Measurements from ENCODE around the gene CCDC90B. TPM values are rescaled to one million over a fixed set of nuclear protein-coding genes. Genes with fewer than 3 reads are reported as not detected.
"Not testable (repeated sequence)": the region's sequence is repeated elsewhere in the genome, so short reads cannot be mapped to it uniquely, and the experiment has no call there.

The CCDC90B gene
- total RNA-seq, 4 donors from 2014 or later = 31.1 to 34.6 (median 33.2) TPM

DNA sequence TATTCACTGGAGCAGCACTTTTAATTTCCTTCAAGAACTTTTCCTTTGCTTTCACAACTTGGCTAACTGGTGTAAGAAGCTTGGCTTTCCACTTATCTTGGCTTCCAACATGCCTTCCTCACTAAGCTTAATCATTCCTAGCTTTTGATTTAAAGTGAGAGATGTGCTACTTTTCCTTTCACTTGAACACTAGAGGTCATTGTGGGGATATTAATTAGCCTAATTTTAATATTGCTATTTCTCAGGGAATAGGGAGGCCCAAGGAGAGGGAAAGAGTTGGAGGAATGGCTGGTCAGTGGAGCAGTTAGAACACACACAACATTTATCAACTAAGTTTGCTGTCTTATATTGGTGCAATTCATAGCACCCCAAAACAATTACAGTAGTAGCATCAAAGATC is 24.6 kb upstream of the CCDC90B start:
- no peak for TF ChIP-seq EP300 (IDR thresholded peaks at IDR 0.05)
- Histone ChIP-seq H3K9me3 (no peaks in the 10 kb centered on the region), H3K36me3 (no peaks in the 10 kb centered on the region), H3K4me1 (no peaks in the 10 kb centered on the region), H3K27me3 (no peaks in the 10 kb centered on the region), H3K27ac (no peak overlapping the region), H3K4me3 (no peak overlapping the region)
- ATAC-seq = no peak

DNA sequence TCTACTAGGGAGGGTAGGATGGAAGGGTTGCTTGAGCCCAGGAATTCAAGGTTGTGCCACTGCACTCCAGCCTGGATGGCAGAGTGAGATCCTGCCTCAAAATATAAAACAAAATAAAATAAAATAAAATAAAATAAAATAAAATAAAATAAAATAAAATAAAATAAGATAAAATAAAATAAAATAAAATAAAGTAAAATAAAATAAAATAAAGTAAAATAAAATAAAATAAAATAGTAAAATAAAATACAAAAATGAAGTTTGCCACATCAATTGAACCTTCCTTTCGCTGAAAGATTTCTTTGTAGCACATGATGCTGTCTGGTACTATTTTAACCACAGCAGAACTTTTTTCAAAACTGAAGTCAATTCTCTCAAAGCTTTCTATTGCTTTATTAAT is 22.4 kb upstream of the CCDC90B start:
- H3K27ac ChIP-seq, ATAC-seq, H3K9me3 ChIP-seq, H3K36me3 ChIP-seq, H3K4me1 ChIP-seq, H3K4me3 ChIP-seq, H3K27me3 ChIP-seq: not testable (repeated sequence)
- WGBS, 2 donors (ENCODE audit: low coverage in 1 of 2) = 92 to 94% methylated on average over 1 of the region's 1 CpG

DNA sequence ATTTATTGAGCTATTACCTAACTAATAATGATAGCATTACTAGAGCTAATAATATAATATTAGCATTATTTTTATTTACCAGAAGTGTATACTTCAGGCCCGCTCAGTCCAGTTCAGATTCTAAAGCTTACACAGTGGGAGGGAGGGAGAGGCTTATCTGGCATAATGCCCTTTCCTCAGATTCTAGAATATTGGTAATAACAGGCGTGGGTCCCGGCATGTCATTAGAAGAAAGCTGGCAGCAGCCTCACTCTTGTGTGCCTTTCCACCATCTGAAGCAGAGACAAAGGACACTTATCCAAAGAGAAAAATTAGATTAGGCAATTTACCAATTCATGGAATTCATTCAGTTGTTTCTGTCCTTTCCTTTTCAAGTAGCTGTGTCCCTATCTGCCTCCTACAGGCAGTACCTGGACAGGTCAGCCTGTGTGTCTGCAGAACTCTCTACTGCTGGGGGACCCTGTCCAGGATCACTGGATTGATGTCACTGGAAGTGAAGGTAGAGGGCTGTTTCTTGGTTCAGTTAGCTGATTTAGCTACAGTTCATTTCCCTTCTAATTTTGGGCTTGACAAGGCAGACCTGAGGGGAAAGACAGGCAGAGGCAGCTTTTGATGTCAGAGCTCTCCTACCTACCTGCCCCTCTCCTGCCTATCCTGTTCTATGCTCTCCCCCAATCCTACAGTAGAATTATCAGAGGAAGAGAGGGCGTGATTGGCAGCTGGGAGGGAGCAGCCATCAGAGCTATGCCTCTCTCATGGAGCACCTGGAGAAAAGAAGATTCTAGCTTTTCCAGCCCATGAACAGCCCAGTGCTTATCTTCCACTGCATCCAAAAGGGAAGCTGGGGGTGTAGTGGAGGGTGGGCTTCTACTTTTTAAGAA is 20.3 kb upstream of the CCDC90B start:
- TF ChIP-seq, protein P1, sequence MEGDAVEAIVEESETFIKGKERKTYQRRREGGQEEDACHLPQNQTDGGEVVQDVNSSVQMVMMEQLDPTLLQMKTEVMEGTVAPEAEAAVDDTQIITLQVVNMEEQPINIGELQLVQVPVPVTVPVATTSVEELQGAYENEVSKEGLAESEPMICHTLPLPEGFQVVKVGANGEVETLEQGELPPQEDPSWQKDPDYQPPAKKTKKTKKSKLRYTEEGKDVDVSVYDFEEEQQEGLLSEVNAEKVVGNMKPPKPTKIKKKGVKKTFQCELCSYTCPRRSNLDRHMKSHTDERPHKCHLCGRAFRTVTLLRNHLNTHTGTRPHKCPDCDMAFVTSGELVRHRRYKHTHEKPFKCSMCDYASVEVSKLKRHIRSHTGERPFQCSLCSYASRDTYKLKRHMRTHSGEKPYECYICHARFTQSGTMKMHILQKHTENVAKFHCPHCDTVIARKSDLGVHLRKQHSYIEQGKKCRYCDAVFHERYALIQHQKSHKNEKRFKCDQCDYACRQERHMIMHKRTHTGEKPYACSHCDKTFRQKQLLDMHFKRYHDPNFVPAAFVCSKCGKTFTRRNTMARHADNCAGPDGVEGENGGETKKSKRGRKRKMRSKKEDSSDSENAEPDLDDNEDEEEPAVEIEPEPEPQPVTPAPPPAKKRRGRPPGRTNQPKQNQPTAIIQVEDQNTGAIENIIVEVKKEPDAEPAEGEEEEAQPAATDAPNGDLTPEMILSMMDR (IDR thresholded peaks at IDR 0.05) = no peak
- no peak for TF ChIP-seq POLR2AphosphoS5 (IDR thresholded peaks at IDR 0.05)
- TF ChIP-seq EP300 (IDR thresholded peaks at IDR 0.05) = no peak
- no peak for TF ChIP-seq POLR2A (IDR thresholded peaks at IDR 0.05)
- Histone ChIP-seq H3K4me1 (no peaks in the 10 kb centered on the region), H3K9me3 (no peaks in the 10 kb centered on the region), H3K27ac (no peak overlapping the region), H3K36me3 (no peaks in the 10 kb centered on the region), H3K27me3 (no peaks in the 10 kb centered on the region), H3K4me3 (no peak overlapping the region)
- ATAC-seq = no peak
- WGBS, 2 donors (ENCODE audit: low coverage in 1 of 2) = 87 to 96% methylated on average over 3 to 4 of the region's 4 CpGs

- Histone ChIP-seq H3K36me3 (no peaks in the 10 kb centered on the region), H3K9me3 (no peaks in the 10 kb centered on the region), H3K4me3 (no peak overlapping the region), H3K27me3 (no peaks in the 10 kb centered on the region), H3K4me1 (no peaks in the 10 kb centered on the region), H3K27ac (no peak overlapping the region)
- no peak for ATAC-seq
- 56 to 63% methylated on average over 3 to 4 of the region's 4 CpGs for WGBS, 2 donors (ENCODE audit: low coverage in 1 of 2)
- TF ChIP-seq, protein P1 (IDR thresholded peaks at IDR 0.05) = no peak
- TF ChIP-seq EP300 (IDR thresholded peaks at IDR 0.05) (no peak), POLR2A (IDR thresholded peaks at IDR 0.05) (no peak), POLR2AphosphoS5 (IDR thresholded peaks at IDR 0.05) (no peak)
Measured at GRCh38 chr11:83303316-83303715, 17.1 kb upstream of the CCDC90B start.

GRCh38 chr11:83302151-83302550 is 16.0 kb upstream of the CCDC90B start:
- 75 to 85% methylated on average over 3 of the region's 3 CpGs for WGBS, 2 donors (ENCODE audit: low coverage in 1 of 2)
- no peak for ATAC-seq

More at GRCh38 chr11:83302151-83302550, 16.0 kb upstream of the CCDC90B start:
- Histone ChIP-seq H3K36me3 (no peaks in the 10 kb centered on the region), H3K27ac (no peak overlapping the region), H3K27me3 (no peaks in the 10 kb centered on the region), H3K4me1 (no peaks in the 10 kb centered on the region), H3K4me3 (no peak overlapping the region), H3K9me3 (no peaks in the 10 kb centered on the region)
- TF ChIP-seq EP300 (IDR thresholded peaks at IDR 0.05) = no peak
- TF ChIP-seq, protein P1 (IDR thresholded peaks at IDR 0.05) = no peak
- TF ChIP-seq POLR2A (IDR thresholded peaks at IDR 0.05) = no peak
- no peak for TF ChIP-seq POLR2AphosphoS5 (IDR thresholded peaks at IDR 0.05)
